Cortex of kidney (tissue), 1 donor: ENCODE results near the gene TM9SF1.
A peak's percentile ranks its signal among the peaks of the same experiment; 100 is the strongest.
"Not testable (repeated sequence)": the region's sequence is repeated elsewhere in the genome, so short reads cannot be mapped to it uniquely, and the experiment has no call there.

Experiments used
- DNase-seq: peaks from one replicate; lab custom pipeline; 2025; lab: John Stamatoyannopoulos, UW

The TM9SF1 gene

DNA sequence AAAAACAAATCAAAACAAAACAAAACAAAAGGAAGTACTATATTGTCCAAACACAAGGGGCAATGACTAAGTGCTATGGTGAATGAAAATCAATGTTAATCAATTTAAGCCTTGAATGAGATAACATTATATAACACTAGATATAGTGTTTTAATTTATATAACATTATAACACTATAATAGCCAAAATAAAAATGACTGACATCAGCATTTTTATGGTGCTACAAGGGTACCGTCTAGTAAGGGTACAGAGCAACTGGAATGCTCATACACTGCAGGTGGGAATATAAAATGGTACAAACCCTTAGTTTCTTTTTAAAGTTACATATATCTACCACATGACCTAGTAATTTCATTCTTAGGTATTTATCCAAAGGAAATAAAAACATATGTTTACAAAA, 31.2 kb upstream of the TM9SF1 start:
- no peak for DNase-seq

DNA sequence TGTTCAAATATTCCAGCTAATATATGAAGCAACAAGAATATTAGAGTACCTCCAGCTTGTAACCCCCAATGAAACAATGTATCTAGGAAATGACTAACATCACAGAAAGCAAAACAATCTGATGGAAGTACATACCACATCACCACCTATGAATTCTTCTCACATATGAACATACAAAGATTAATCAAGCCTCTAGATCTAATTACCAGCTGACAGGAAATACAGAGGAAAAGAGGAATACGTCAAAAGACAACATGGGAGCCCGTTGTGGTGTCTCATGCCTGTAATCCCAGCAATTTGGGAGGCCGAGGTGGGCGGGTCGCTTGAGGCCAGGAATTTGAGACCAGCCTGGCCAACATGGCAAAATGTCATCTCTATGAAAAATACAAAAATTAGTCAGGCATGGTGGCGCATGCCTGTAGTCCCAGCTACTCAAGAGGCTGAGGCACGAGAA, 29.4 kb upstream of the TM9SF1 start:
- DNase-seq = no peak

DNA sequence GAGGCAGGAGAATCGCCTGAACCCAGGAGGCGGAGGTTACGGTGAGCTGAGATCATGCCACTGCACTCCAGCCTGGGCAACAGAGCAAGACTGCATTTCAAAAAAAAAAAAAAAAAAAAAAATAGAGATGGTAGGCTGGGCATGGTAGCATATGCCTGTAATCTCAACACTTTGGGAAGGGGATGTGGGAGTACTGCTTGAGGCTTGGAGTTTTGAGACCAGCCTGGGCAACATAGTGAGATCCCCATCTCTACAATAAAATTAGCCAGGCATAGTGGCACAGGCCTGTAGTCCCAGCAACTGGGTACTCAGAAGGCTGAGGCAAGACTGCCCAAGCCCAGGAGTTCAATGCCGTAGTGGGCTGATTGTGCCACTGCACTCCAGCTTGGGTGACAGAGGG, 27.7 kb upstream of the TM9SF1 start:
- not testable (repeated sequence) for DNase-seq

DNA sequence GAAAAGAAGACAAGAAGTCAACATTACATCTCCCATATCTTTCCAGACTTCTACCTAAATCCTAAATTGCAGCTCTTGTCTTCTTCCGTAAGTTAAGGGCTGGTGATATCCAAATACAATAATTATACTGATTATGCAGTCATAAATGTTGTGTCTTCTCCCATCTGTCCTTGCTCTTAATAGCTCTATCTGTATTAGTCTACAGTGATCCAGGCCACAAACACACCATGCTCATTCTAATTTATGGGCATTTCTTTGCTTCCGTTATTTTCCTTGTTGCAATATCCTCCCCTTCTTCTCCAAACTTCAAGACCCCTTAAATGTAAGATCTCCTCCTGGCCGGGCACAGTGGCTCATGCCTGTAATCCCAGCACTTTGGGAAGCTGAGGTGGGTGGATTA, 24.3 kb upstream of the TM9SF1 start:
- no peak for DNase-seq

DNA sequence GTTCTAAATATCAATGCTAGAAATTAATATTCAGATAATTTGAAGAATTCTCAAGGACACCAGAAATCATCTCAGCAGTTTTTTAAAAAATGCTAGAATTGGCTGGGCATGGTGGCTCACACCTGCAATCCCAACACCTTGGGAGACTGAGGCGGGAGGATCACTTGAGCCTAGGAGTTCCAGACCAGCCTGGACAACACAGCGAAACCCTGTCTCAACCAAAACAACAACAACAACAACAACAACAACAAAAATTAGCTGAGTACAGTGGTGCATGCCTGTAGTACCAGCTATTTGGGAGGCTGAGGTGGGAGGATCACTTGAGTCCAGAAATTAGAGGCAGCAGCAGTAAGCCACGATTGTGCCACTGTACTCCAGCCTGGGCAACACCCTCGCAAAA, 23.8 kb upstream of the TM9SF1 start:
- DNase-seq = no peak

DNA sequence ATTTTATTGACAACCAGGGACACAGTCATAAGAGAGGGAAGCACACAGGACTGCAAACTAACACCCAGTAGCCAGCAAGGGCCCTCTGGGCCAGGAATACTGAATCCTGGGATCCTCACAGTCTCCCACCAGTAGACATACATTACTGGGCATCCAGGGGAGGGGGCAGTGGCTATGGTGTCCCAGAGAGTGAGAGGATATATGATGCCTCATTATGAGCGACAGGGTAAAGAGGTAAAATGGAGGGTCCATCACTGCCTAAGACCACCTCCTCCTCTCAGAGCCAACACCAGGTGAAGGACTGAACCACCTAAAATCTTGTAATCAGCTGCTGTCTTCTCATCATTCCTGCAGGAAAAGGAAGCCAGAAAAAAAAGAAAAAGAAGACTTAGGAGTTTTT, 21.6 kb upstream of the TM9SF1 start:
- not testable (repeated sequence) for DNase-seq

DNA sequence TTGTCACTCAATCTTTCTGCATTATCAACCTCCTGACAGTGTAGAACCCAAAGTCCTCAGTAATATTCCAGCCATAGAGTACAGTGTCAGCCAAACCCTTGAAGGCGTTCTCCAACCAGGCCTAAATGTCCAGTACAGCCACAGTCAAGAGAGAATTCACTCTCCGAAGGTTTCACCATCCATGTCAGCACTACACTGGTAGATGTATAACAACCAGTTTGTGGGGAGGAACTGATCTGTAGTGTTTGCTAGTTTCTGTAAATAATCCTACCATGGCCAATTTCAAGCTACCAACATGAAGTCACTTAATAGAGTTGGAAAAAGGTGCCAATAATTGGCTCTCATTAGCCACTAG, 21.1 kb upstream of the TM9SF1 start:
- DNase-seq = no peak

DNA sequence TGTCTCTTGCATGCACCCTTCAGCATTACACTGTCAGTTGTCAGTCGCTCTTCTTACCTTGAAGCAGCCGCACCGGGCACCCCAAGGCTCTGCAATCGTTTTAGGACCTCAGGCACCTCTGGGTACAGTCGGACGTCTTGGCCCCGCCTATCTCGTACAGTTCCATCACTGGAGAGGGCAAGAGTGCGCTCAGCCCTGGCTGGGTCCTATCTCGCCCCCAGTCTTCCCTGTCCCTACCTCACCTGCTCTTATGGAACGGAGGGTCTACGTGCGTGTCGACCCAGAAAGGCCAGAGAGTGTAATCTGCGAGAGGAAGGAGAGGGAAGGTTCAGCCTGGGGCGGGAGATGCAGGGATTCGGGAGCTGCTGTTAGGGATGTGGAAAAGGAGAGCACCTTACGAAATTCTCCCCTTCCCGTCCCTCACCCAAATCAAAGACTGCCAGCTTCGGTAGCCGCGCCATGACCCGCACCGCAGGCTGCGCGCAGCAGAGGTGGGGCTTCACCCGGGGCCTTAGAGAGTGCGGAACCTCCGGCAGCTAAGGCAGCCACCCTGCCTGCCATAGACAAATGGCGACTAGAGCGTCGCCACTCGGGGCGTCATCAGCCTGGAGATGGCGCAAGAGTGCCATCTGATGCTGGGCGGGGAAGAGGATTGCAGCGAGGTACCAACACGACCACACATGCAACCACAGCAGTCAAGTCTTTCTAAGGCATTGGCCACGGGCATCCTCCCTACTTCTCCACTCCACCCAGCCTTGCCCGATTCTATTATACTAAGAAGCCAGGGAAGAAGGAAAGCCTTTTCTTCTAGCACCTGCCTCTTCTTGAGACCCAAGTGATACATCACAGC, 20.5 kb upstream of the TM9SF1 start, which contains the start of gene MDP1:
Gene MDP1, minus strand, starts transcription at position 572 of the 850 bp plus-strand sequence. Its CDS starts 111 bp downstream, at position 461.
- no peak for DNase-seq

DNA sequence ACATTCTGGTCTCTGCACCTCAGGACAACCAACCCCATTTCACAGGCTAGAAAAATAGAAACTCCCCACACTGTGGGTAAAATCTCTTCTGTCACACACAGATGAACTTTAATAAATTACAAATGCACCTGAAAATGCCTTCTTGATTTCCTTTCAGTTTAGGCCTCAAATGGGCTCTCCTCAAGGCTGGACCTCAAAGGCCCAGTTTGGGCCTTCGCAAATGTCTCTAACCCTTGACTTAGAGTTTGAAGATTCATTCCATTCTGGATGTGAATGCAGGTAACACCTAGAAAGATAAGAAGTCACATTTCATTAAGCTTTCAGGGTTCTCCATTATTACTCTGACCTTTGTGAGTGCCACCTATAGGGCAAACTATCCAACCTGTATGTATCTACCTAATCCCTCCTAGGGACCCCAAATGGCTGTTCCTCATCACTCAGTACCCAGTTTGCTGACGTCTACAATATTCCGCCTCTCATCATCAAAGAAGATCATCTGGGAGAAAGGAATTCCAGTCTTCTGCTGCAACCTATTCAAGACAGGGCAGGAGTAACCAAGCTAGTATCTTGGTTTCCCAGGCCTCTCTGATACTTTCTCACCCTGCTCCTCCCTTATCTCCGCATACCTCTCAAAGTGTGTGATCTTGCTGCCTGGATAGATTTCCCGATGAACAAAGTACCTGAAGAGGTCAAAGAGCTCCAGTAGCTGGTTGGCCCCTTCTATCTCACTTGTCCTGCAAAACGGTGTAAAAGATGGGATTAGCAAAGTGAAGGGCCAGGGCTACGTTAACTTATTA, 18.8 kb upstream of the TM9SF1 start:
- DNase-seq = no peak

DNA sequence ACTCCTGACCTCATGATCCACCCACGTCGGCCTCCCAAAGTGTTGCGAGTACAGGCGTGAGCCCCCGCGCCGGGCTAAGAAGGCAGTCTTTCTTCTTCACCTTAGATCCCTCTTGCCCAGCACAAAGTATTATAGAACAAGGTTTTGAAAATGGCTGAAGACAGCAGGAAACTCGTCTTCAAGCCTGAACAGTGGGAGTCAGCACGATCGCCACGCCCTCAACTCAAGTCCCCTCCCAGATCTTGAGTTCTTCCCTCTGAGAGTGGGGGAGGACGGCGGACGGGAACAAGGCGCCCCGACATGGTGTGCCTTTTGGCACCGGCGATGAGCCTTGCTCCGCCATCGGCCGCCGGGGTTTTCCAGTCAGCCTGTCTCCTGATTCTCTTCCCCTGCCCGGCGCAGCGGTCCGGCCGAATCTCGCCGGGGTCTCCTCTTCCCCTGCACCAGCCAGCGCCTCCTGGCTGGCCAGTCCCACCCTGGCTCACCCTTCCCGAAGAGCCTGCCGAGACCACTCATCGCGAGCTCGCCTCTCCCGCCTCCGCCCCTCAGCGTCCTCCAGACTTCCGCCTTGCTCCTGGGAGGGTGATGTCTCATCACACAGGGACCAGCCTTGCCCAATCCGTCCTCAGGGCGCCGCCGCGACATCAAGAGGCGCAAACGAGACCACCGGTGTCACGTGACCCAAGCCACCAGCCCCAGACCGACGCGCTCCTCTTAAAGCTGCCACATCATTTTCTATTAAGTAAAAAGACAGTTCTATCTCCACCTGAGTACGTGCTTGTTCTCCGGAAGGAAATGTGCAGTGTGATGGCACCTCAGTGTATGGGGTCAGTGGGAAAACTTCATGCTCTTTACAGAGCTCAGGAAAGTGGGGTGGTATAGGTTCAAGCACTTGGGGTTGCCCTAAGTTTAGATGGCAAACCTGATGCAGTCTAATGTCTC, 18.0 kb upstream of the TM9SF1 start, which contains the start of gene CHMP4A:
Gene CHMP4A, minus strand, starts transcription at position 565 of the 942 bp plus-strand sequence. Its CDS starts 49 bp downstream, at position 516.
- DNase-seq = peak; percentile 23

DNA sequence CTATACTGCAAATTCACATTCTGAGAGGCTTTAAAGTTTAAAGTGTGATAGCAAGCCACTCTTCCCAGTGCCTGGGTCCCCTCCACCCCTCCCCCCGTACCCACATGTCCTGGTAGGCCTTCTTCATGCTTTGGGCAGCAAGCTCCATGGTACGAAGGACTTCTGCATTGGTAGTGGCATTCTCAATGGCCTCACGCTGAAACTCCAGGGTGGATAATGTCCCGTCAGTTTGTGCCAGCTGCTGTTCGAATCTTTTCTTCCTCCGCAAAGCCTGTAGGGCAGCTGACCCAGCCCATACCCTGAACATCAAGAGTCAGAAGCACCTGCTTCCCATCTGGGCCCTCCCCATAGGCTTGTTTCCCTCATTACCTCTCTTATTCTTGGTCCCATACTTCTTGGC, 16.1 kb upstream of the TM9SF1 start:
- no peak for DNase-seq

DNA sequence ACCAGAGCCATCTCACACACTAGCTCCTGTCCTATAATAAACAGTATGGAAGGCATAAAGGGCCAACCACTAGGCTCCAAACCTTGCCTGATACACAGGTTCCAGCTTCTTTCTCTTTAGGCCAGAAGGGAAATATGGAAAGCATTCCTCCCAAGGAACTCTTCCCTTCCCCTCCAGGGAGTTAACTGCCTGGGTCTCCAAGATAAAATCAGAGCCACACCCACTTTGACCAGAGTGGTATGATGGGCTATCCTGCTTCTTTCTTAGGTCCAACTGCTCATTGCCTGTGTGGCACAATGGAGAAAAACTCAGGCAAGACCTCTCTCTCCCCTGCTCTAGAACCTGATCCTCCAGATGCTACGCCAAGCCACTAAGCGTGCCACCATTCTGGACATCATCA, 12.4 kb upstream of the TM9SF1 start:
- DNase-seq = no peak

DNA sequence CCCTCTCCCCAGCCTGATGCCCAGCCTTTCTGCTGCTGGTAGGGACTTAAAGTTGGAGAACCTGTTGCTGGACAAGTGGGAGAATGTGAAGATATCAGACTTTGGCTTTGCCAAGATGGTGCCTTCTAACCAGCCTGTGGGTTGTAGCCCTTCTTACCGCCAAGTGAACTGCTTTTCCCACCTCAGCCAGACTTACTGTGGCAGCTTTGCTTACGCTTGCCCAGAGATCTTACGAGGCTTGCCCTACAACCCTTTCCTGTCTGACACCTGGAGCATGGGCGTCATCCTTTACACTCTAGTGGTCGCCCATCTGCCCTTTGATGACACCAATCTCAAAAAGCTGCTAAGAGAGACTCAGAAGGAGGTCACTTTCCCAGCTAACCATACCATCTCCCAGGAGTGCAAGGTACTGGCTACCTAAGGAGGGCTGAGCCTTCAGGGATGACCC, 11.9 kb upstream of the TM9SF1 start:
- DNase-seq = no peak

DNA sequence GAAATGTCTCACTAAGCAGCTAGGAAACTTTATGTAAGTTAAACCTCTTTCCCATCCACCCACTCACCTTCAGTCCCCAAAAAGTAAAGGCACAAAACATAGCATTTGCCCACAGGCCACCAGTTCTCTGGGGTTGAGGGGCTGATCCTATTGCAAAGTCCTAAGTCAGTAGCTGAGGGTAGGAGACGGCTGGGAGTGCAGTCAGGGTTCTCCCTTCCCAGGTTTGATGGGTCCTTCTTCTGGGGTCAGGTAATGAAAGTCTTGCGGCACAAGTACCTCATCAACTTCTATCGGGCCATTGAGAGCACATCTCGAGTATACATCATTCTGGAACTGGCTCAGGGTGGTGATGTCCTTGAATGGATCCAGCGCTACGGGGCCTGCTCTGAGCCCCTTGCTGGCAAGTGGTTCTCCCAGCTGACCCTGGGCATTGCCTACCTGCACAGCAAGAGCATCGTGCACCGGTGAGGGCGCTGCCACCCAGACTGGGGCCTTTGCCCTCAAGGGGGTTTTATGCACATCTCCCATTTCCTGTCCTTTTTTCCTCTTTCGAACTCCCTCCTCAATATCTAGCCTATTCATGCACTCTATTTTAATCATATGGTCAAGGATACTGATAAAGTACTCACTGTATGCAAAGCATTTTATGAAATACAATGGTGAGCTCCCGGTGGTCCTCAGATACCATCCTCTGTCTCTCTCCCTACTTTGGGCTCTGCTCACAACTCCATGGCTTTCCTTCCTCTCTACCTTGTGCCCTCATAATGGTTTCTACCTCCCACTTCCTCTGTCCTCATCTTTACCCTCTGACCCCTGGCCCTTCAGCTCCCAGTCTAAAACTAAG, 11.2 kb upstream of the TM9SF1 start:
- DNase-seq = no peak

DNA sequence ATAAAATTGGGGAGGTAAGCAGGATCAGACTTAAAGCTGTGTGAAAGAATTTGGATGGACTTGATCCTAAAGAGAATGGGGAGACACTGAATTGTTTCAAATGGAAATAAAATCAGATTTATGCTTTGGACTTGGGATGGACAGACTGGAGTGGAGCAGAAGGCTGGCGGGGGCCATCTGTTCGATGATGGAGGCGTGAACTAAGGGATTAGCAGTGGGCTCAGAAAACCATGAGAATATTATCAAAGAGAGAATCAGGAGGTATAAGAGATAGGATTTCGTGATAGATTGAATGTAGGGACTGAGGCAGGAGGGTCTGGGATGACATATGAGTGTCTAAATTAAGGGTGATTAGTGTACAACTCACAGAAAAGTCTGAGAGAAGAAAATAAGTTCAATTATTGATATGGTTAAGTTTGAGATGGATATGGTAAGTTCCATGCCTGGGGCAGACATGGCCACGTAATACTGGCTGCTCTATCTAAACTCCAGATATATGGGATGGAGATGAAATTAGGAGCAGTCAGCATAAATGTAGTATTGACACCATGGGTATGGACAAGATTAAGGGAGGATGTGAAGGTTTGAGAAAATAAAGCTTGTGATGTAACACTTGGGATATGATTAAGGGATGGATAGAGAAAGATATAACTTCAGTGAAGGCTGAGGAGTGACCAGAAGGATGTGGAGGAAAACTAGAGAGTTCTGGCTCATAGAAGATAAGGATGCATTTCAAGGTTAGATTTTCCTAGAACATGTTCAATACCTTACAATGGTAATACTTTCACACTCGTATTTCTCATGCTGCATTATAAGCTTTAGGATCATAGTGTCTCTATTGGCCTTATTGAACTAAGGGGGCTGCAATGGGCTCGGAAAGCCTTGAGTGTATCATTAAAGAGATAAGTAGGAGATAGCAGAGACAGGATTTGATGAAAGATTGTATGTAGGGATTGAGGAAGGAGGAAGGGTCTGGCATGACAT, 9.2 kb upstream of the TM9SF1 start:
- DNase-seq = no peak

DNA sequence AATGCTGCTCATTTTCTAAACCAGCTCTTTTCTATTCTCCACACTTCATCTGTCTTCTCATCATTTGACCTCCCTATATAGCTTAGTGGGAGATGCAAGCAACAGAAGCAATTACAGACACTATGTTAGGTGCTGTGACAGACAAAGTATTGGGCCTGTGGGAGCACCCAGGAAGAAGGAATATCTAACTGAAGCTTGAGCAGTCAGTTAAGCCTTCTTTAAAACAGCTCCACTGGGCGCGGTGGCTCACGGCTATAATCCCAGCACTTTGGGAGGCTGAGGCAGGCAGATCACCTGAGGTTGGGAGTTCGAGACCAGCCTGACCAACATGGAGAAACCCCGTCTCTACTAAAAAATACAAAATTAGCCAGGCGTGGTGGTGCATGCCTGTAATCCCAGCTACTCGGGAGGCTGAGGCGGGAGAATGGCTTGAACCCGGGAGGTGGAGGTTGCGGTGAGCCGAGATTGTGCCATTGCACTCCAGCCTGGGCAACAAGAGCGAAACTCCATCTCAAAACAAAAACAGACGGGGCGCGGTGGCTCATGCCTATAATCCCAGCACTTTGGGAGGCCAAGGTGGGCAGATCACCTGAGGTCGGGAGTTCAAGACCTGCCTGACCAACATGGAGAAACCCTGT, 8.1 kb upstream of the TM9SF1 start:
- DNase-seq = not testable (repeated sequence)

DNA sequence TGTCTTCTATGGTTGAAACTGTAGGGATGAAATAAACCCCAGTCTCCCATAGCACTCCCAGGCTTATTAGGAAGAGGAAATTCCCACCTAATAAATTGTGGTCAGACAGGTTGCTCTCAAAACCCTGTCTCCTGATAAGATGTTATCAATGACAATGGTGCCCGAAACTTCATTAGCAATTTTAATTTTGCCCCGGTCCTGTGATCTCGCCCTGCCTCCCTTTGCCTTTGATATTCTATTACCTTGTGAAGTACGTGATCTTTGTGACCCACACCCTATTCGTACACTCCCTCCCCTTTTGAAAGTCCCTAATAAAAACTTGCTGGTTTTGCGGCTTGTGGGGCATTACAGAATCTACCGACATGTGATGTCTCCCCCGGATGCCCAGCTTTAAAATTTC, 7.3 kb upstream of the TM9SF1 start:
- DNase-seq = not testable (repeated sequence)

DNA sequence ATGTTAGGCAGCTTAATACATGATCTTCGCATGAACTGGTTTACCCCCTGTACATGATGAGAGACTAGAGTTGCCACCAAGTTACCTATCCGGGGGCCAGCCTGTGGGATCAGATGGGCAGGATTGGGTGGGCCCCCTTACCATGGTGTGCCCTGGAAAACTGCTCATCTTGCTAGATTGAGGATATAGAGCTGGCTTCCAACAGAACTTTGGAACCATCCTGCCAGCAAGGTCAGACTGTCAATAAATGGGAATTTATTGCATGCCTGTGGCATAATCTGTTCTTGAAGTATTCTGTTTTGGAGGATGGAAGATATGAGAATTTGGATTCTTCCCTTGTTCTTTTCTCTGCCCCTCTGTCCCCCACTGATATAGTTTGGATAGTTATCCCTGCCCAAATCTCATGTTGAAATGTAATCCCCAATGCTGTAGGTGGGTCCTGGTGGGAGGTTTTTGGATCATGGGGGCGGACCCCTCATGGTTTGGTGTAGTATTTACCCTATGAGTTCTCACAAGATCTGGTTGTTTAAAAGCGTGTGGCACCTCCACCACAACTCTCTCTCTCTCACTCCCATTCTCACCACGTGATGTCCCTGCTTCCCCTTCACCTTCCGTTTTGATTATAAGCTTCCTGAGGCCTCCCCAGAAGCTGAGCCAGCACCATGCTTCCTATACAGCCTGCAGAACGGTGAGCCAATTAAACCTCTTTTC, 3.7 kb upstream of the TM9SF1 start:
- no peak for DNase-seq
